ENCODE data around the gene DYNLRB1.
A peak's percentile ranks its signal among the peaks of the same experiment; 100 is the strongest.
"Not testable (repeated sequence)": the region's sequence is repeated elsewhere in the genome, so short reads cannot be mapped to it uniquely, and the experiment has no call there.

DYNLRB1 gene

DNA sequence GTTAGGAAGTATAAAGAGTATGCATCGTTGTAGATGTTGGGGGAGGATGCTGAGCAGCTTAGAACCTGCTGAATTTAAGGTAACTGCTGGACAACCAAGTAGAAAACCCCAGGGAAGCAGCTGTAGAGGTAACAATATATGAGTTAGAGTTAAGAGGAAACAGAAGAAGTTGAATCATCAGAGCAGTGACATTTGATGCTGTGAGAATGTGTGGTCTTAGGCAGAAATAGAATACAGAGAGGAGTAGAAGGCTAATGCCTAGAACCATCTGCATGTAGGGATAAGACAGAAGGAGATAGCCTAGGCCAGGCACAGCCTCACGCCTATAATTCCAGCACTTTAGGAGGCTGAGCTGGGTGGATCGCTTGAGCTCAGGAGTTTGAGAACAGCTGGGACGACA lies 22.6 kb upstream of the DYNLRB1 start:
- peaks cover 90% of the 10 kb centered on the region for H3K36me3 Mint-ChIP-seq (ENCODE audit: low read depth)
- no peak for TF ChIP-seq CTCF (IDR thresholded peaks at IDR 0.05; ENCODE audit: unreplicated experiment in 3 of 3)
- H3K27me3 Mint-ChIP-seq (ENCODE audit: low read depth): peaks cover 3% of the 10 kb centered on the region
- H3K27ac Mint-ChIP-seq: peak overlapping the region in 1 of 3 experiments; percentile 0
- no peak overlapping the region for H3K4me3 Mint-ChIP-seq
- H3K9me3 Mint-ChIP-seq: peaks cover 18% of the 10 kb centered on the region
- H3K4me1 Mint-ChIP-seq: peaks cover 5% of the 10 kb centered on the region

GRCh38 chr20:34495307-34495706 lies 20.9 kb upstream of the DYNLRB1 start:
- Mint-ChIP-seq H3K36me3 (ENCODE audit: low read depth) (peaks cover 93% of the 10 kb centered on the region), H3K4me3 (no peak overlapping the region), H3K9me3 (peaks cover 31% of the 10 kb centered on the region), H3K4me1 (peaks cover 5% of the 10 kb centered on the region), H3K27ac (no peak overlapping the region), H3K27me3 (ENCODE audit: low read depth) (peaks cover 3% of the 10 kb centered on the region)
- no peak for TF ChIP-seq CTCF (IDR thresholded peaks at IDR 0.05; ENCODE audit: unreplicated experiment in 3 of 3)

DNA sequence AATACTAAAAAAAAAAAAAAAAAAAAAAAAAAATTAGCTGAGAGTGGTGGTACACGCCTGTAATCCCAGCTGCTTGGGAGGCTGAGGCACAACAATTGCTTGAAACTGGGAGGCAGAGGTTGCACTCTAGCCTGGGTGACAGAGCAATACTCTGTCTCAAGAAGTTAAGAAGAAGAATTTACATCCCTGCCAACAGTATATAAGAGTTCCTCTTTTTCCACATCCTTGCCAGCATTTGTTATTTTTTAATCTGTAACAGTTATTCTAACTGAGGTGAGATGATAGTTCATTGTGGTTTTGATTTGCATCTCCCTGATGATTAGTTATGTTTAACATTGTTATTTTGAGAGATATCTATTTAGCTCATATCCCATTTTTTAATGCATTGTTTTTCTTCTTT lies 20.3 kb upstream of the DYNLRB1 start:
- Mint-ChIP-seq H3K27ac (no peak overlapping the region), H3K4me3 (no peak overlapping the region), H3K36me3 (ENCODE audit: low read depth) (peaks cover 93% of the 10 kb centered on the region), H3K9me3 (peaks cover 38% of the 10 kb centered on the region), H3K27me3 (ENCODE audit: low read depth) (peaks cover 3% of the 10 kb centered on the region), H3K4me1 (peaks cover 5% of the 10 kb centered on the region)
- no peak for TF ChIP-seq CTCF (IDR thresholded peaks at IDR 0.05; ENCODE audit: unreplicated experiment in 3 of 3)

GRCh38 chr20:34497596-34497995 lies 18.6 kb upstream of the DYNLRB1 start:
- H3K4me3 Mint-ChIP-seq; H3K27ac Mint-ChIP-seq; H3K27me3 Mint-ChIP-seq (ENCODE audit: low read depth); H3K4me1 Mint-ChIP-seq: not testable (repeated sequence)
- Mint-ChIP-seq H3K9me3 (peaks cover 39% of the 10 kb centered on the region), H3K36me3 (ENCODE audit: low read depth) (peaks cover 95% of the 10 kb centered on the region)

DNA sequence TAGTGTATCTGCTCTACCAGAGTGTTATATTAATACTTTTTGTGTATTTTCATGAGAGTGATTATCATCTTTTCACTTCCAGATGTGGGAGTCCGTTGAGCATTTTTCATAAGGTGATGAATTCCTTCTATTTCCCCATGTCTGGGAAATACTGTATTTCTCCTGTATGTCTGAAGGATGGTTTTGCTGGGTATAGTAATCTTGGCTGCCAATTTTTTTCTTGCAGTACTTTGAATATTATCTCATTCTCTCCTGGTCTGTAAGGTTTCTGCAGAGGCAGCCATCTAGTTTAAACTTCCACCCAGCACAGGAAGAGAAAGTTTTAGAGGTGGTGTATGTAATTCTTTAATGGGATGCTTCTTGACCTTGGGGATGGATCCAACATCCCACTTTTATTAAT lies 15.4 kb upstream of the DYNLRB1 start:
- Mint-ChIP-seq H3K4me1 (no peaks in the 10 kb centered on the region), H3K27me3 (ENCODE audit: low read depth) (peaks cover 3% of the 10 kb centered on the region), H3K36me3 (ENCODE audit: low read depth) (peaks cover 87% of the 10 kb centered on the region), H3K27ac (no peak overlapping the region), H3K4me3 (no peak overlapping the region), H3K9me3 (peaks cover 39% of the 10 kb centered on the region)
- TF ChIP-seq CTCF (IDR thresholded peaks at IDR 0.05; ENCODE audit: unreplicated experiment in 3 of 3): no peak

DNA sequence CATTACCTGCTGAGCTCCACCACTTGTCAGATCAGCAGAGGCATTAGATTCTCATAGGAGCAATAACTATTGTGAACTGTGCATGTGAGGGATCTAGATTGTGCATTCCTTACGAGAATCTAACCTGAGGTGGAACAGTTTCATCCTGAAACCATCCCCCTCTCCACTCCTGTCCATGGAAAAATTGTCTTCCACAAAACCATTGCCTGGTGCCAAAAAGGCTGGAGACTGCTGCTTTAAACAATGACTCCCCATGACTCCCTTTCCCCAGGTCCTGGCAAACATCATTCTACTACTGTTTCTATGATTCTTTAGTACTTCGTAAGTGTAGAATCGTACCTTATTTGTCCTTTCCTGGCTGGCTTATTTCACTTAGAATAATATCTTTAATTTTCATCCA lies 9.7 kb upstream of the DYNLRB1 start:
- Mint-ChIP-seq H3K36me3 (ENCODE audit: low read depth) (peaks cover 68% of the 10 kb centered on the region), H3K4me3 (no peak overlapping the region), H3K9me3 (no peaks in the 10 kb centered on the region), H3K27ac (no peak overlapping the region), H3K27me3 (ENCODE audit: low read depth) (no peaks in the 10 kb centered on the region), H3K4me1 (no peaks in the 10 kb centered on the region)
- no peak for TF ChIP-seq CTCF (IDR thresholded peaks at IDR 0.05; ENCODE audit: unreplicated experiment in 3 of 3)

All from nephron (organoid).